GM18868 (cell line): ENCODE measurements around the gene GPR132.

ENCODE experiments used
- ATAC-seq: cut with Tn5 transposase; IDR thresholded peaks from one replicate; pipeline ENCODE4 v1.9.1; 2021; ENCODE audit warnings: mild to moderate bottlenecking, moderate library complexity; ENCODE audit not compliant: unreplicated experiment

The GPR132 gene

DNA sequence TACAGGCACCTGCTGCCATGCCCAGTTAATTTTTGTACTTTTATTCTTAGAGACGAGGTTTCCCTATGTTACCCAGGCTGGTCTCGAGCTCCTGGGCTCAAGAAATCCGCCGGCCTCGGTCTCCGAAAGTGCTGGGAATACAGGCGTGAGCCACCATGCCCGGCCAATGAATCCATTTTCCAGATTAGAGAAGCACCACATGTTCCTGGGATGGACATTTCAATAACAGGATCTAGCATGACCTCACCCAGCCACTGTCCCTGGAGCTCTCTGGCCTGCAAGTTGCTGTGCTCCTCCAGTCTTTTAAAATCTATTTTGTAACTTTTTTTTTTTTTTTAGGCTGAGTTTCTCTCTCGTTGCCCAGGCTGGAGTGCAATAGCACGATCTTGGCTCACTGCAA is 2.2 kb downstream of the GPR132 start:
- ATAC-seq: no peak

DNA sequence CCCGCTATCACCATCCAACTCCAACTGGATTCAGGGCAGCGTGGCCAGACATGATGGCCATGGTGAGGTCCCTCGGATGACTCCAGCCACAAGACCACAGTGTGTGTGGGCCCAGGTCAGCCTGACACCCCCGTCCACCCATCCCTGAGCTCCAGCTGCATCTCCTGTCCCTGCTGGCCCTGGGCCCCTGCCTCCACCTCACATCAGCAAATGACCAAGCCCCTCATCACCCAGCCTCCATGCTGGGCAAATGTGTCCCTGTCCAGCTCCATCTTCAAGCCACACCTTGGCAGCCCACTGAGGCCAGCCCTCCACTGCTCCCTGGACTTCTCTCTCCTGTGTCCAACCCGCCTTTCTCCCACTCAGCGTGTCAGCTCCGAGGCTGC is 3.2 kb downstream of the GPR132 start:
- ATAC-seq: no peak

DNA sequence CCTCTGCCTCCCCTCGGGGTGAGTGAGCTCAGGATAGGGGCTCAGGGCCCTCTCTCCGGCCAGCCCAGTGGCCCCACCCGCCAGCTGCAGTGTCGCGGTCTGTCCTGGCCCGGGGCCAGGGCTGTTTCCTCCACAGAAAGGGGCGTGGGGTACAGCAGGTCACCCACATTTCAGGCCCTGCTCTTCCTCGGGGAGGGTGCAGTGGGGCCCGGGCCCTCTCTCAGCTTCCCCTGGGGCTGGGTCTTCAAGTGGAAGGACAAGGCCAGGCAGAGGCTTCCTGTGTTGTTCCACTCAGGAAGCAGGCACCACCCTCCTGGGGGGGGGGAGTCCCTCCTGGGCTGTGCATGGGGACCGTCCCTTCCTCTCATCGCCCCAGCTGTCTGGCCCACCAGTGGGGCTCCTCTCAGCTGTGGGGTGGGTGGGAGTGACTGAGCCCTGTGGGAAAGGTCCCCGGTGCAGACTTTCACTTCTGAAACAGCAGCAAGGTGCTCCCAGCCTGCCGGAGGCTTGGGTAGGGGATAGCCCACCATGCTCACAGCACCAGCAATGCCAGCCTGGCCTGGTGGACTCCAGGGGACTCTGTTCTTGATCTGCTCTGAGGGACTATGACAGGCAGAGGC is 3.7 kb downstream of the GPR132 start:
- peak; percentile 22 for ATAC-seq

DNA sequence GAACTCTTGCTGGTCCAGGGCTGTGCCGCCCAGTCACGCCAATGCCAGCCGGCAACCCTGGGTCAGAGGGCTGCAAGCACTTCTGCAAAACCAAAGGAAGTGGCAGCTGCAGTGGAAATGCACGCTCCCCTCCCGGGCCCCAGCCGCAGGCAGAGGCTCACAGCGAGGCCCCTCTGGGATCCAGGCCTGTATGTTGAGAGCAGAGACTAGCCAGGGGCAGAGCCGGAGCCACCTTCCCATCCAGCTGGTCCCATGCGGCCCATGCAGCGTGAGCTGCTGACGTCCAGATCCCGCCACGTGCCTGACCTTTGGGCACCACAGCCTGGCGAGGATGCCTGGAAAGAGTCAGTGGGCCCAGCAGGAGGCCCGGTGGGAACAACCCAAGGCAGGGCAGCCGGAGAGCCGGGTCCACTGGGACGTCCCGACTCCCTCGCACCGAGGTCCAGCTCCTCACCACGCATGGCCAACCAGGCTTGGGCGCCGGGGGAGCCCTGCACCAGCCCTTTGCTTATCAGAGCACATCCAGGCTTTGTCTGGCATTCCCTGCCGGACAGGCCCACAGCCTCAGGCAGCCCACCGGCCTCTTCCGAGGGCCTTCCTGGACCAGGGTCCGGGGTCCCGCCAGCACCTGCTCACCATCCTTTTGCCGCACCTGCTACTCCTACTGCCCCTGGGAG is 4.3 kb downstream of the GPR132 start:
- ATAC-seq: peak; percentile 1

DNA sequence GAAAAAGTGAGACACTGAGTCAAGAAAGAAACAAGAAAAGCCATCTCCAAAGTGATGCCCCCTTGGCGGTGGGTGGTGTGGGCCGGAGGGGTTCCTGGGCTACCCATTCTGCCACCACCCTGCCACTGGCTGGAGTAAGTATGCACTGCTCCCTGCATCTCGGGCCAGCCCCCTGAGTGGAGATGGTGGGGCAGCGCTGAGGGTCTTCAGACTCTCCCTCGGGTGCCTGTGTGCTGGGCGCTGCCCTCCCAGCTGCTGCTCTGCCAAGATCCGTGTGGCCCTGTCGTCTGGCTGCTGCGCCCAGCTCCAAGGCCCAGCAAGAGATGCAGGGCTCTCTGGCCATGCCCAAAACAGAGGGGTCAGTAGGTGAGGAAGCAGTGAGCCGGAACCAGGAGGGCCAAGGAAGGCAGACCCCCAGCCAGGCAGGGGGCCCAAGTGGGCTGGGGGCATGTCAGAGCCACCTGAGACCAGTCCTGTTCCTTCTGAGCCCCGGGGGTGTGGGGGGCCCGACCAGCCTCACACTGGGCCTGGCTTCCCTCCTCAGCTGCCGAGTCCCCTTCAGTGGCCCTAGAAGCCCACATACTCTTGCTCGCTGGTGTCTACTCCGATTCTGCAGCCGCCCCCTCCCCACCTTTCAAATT is 5.2 kb downstream of the GPR132 start:
- ATAC-seq: no peak

DNA sequence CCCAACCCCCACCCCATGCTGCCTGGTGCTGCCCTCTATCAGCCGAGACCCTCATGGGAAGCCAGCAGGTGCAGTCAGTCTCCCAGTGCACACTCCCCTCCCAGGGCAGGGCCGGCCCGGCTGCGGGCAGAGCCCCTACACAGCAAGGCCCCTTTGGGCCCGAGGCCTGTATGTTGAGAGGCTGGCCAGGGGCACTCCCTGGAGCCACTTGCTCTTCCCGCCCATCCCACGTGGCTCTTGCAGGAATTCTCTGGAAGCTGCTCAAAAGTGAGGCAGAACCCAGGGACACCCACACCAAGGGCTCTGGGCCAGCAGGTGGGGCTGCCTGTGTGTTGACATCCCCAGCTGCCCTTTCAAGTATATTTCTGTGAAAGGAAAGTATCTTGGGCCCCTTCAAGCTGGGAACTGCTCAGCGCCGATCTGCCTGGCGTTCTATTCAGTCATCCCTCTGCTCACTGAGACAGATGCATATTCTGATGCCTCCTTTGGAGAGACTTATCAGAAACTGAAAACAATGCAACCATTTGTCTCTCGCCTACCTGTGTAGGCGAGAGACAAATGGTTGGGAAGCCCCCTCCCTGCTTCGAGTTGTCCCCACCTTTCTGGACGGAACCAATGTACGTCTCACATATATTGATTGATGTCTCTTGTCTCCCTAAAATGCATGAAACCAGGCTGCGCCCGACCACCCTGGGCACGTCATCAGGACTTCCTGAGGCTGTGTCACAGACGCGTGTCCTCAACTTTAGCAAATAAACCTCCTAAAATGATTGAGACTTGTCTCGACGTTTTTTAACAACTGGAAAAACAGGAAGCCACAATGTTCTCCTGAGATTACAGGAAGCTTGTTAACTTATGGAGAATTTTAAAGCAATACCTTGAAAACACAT is 6.0 kb downstream of the GPR132 start:
- no peak for ATAC-seq

DNA sequence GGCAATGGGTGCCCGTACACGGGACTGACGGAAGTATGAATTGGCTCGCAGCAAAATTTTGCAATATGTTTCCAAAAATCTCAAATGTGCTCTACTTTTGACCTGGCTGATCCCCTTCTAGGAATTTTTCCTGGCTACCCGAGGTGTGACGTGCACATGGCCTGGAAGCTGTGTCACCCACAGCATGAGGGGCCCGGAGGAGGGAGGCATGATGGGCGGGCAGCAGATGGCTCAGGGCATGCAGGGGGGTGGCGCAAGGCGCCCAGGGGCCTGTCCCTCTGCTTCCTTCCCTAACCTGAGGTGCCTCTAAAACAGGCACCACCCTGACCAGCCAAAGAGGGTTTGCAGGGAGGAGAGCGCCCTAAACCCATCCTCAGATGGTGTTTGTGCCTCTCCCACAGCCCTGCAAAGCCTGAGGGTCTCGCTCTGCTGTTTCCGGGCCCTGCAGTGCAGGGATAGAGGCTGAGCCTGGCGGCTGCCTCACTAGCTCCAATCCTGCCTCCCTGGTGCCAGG is 6.7 kb downstream of the GPR132 start:
- no peak for ATAC-seq

DNA sequence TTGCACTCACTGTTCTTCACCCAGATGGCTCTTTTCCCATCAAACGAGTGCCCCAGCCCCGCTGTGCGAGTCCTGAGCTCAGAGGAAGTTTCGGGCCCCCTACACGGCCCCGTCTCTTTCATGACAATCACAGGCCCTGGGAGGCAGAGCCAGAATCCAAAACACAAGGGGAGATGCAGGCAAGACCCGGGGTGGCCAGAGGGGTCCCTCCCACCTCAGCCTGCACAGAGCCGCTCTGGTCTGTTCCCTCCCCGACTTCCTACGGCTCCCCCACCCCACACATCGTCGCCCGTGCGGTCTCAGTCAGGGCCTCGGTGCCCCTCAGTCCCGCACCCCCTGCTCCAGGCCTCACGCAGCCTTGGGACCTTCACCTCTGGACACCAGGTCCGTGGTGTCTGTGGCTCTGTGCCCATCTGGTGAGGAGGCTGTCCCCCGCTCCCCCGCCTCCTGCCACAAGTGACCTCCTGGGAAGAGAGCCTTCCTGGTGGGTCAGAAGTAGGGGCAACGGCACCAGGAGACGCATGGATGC is 8.9 kb downstream of the GPR132 start:
- no peak for ATAC-seq

DNA sequence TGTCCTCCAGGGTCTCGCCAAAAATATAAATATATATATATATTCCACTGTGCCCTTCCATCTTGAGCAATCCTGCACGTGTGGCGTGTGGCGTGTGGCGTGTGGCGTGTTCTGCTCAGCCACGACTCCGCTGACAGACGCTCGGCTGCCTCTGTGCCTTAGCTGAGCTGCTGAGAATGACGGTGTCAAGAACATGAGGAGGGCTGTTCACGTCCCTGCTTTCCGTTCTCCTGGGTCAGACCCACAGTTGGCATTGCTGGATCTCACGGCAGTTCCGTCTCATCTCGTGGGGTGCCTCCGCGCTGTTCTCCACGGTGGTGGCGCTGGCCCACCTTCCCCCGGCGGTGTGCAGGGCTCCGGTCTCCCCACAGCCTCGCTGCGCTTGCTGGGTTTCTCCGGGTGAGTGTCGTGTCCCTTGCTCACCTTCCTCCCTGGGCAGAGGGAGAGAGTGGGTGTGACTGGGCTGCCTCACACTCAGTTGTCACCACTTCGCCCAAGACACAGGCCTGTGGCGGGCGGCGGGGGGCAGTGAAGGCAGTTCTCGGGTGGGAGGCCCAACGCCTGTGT is 9.4 kb downstream of the GPR132 start:
- no peak for ATAC-seq

DNA sequence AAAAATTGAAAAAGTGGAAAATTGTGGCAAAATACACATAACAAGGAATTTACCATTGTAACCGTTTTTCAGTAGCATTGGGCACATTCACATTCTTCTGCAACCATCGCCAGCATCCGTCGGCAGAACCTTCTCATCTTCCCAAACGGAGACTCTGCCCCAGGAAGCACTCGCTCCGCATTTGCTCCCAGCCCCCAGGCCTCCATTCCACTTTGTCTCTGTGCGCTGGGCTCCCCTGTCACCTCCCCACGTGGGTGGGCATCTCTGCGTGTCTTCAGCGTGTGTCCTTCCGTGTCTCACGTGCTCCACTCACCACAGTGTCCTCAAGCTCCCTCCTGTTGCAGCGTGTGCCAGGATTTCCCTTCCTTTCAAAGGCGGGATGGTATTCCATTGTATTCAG is 9.9 kb downstream of the GPR132 start:
- ATAC-seq: no peak

DNA sequence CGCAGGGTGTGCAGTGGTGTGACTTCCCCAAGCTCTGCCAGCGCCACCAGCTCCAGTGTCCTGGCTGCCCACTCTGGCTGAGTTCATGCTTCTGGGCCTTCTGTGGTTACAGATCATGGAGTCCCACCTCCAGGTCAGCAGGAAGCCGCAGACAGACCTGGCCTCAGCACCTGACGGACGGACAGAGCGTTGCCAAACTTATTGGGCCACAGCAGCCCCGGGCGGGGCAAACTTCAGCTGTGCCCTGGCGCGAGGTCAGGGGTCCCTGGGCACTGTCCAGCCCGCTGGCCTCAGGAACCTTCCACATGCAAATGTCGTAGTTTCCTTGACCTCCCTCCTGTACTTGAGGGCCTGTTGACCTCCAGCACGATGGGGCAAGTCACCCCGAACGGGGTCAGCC is 11.2 kb downstream of the GPR132 start:
- ATAC-seq: no peak

DNA sequence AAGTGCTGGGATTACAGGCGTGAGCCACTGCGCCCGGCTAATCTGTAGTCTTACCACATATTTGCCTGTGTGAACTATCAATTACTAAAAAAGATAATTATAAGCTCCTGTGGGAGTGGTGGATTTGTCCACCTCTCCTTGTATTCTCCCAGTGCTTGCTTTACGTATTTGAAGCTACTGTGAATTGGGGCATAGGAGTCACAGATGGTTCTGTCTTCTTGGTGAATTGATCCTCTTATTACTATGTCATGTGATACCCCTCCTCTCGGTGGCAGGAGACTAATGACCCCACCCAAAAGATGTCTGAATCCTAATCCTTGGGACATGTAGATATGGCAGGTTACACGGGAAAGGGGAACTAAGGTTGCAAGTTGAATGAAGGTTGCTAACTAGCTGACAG is 11.8 kb downstream of the GPR132 start:
- no peak for ATAC-seq

DNA sequence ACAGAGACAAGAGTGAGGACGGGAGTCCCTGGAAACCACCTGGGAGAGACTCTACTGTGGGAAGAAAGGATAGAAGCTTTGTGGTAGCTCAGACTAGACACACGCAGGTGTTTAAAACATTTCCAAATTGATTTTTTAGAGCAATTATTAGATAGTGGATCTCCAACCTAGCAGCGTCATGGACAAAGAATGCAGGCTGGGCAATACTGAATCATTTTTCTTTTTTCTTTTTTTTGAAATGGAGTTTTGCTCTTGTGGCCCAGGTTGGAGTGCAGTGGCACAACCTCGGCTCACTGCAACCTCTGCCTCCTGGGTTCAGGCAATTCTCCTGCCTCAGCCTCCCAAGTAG is 13.1 kb downstream of the GPR132 start:
- ATAC-seq: no peak

DNA sequence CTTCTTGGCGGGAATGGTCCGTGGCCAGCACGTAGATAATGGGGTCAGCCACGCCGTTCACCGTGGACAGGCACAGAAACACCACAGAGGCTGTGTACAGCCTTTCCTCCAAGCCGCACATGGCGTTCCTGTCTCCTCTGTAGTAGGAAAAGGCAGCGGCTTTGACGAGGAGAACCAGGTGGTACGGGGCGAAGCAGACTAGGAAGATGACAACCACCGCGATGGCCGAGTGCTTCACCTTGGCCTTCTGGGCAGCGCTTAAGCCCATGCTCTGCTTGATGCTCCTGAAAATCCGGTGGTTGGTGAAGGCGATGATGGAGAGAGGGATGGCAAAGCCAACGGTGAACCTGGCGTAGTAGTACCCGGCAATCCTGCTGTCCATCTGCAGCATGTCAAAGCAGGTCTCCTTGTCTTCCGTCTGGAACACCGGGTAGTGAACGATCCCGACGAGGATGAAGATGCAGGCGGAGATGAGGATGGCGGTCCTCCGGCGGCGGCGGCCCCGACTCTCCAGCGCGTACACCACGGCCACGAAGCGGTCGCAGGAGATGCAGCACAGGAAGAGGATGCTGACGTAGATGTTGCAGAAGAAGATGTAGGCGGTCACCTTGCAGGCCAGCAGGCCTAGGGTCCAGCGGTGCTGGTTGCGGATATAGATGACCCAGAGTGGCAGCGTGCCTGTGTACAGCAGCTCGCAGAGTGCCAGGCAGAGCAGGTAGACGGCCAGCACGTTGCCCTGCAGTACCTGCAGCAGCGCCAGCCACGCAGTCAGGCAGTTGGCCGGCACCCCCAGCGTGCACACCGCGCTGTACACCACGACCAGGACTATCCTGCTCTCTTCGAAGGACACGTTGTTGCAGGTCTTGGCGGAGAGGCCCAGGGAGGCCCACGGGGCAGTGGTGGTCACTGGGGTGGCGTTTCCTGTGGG is 13.8 kb downstream of the GPR132 start:
- no peak for ATAC-seq

DNA sequence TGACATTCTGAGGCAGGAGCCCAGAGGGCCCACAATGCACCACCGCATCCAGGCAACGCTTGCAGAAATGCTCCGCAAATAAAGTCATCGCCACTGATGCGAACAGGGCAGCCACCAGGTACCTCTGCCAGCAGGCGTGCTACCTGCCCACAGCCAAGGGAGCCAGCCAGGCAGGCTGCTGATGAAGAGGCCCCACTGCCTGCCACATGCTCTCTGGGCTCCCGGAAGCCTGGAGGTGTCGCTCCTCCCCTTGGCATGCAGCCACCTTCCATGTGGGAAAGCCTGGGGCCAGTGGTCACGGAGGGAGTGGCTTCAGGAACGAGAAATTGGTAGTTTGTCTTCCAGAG is 14.7 kb downstream of the GPR132 start:
- no peak for ATAC-seq

DNA sequence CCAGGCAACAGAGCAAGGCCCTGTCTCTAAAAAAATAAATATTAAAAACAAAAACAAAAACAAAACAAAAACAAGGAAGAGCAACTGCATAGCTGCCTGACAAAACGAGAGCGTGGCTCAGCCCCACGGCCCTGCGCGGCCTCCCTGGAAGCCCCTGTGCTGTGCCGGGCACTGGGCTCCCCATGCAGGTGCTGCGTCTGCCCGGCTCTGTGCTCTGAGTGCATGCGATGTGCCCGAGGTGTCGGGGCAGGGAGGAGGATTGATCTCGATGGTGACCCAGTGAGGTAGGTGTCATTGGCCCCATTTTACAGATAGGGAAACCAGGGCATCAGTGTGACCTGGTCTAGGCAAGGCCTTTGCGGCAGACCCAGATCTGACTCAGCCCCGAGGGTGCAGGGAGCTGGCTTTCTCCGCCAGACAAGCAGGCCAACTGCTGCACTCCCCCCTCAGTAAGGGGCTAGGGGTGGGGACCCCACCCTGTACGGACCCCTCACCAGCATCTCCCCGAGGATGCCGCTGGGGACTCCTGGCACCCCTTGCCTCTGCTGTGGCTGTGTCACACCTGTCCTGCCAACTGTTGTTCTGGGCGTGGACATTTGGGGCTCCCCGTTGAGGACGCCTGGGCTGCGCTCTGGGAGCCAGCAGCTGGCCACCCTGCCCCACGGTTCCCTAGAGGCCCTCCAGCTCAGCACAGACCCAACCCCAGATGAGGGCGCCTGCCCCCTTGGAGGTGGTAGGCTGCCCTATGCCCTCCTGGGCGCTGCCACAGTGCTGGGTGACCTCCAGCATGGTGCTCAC is 15.3 kb downstream of the GPR132 start:
- ATAC-seq: no peak

DNA sequence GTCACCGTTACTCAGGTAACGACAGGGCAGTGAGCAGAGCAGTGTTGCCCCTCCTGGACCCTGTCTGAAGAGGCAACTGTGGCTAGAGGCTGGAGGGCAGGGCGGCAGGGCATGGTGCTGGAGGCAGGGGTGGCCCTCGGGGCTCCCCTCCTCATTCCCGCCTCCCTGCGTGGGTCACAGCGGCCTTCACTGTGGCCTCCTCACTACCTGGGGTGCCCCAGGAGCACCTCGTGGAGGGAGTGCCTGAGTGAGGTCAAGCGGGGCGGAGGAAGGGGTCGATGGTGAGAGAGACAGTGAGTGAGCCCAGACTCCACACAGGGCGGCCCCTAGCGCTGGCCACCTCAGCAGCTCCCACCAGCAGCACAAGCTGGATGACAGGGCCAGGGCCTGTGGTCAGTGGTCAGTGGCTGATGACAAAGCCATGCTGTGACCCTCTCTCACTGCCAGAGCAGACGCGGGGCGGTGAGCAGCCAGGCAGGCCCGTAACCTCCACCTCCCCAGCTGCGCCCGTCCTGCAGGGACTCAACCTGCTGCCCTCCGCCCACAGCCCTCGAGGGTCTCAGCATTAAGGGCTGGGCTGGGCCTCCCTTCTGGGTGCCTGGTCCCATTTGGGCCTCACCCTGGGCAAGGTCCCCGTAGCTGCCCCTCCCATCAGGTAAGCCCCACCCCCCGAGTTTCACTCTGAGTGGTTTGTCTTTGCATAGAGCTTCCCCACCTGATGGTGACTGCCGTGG is 17.8 kb downstream of the GPR132 start:
- no peak for ATAC-seq

DNA sequence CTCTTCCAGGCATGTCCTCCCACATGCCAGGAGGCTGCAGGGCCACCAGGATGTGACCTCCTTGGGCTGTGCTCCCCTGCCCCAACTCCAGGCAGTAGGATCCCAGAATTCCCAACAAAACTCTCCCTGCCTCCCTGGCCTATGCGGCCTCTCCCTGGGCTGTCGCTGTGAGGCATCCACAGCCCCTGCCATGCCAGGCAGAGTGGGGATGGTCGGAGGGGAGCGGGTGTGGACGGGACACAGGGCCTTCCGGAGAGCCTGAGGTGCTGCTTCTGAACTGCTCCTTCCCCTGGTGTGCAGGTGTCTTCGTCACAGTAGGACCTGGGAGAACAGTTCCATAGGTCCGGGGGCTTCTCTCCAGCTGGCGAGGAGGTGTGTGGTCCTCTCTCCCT is 18.3 kb downstream of the GPR132 start:
- no peak for ATAC-seq
